HS-27A (cell line): ENCODE data around the gene RAB43.

Experiments
- DNase-seq: peaks from one replicate; pipeline ENCODE4 v3.0.0-alpha.2; 2012; ENCODE audit warnings: low read depth, missing footprints

RAB43 gene

GRCh38 chr3:129061023-129061887 lies 60.3 kb downstream of the RAB43 start:
- DNase-seq: no peak

- DNase-seq: no peak
These were observed 61.2 kb downstream of the RAB43 start, which contains the start of gene GP9 for GRCh38 chr3:129060276-129061022. Gene GP9 (plus strand): TSS chr3:129060779. CDS start chr3:129061740, 961 bp downstream.

- no peak for DNase-seq
These were observed 62.2 kb downstream of the RAB43 start for GRCh38 chr3:129059311-129059958.

GRCh38 chr3:129058441-129059200 lies 63.0 kb downstream of the RAB43 start:
- no peak for DNase-seq

- no peak for DNase-seq
These were observed 64.4 kb downstream of the RAB43 start for GRCh38 chr3:129057249-129057648.

- DNase-seq: no peak
These were observed 65.0 kb downstream of the RAB43 start for GRCh38 chr3:129056451-129057173.

GRCh38 chr3:129054605-129055104 lies 66.9 kb downstream of the RAB43 start:
- no peak for DNase-seq

- no peak for DNase-seq
These were observed 68.9 kb downstream of the RAB43 start for GRCh38 chr3:129052675-129053074.

GRCh38 chr3:129051871-129052340 lies 69.7 kb downstream of the RAB43 start:
- DNase-seq: no peak

GRCh38 chr3:129050556-129051295 lies 70.9 kb downstream of the RAB43 start:
- DNase-seq: no peak

GRCh38 chr3:129047553-129047839 lies 74.1 kb downstream of the RAB43 start:
- DNase-seq: no peak

GRCh38 chr3:129046732-129047552 lies 74.7 kb downstream of the RAB43 start:
- no peak for DNase-seq

- DNase-seq: no peak
These were observed 75.4 kb downstream of the RAB43 start for GRCh38 chr3:129046037-129046731.

- no peak for DNase-seq
These were observed 75.9 kb downstream of the RAB43 start for GRCh38 chr3:129045675-129046036.

- DNase-seq: no peak
These were observed 80.9 kb downstream of the RAB43 start for GRCh38 chr3:129040579-129041300.

- no peak for DNase-seq
These were observed 81.6 kb downstream of the RAB43 start for GRCh38 chr3:129040039-129040336.

GRCh38 chr3:129039271-129040038 lies 82.1 kb downstream of the RAB43 start:
- DNase-seq: no peak
